ENCODE measurements around the gene PTPRM.

GRCh38 chr18:8142131-8142711, 575.1 kb downstream of the PTPRM start:
- no peak for TF ChIP-seq CTCF (conservative IDR thresholded peaks at IDR 0.05; ENCODE audit: low read depth, low read length)
- no peak for TF ChIP-seq EZH2 (IDR thresholded peaks at IDR 0.05; ENCODE audit: low read length, unreplicated experiment)
